Measurements from ENCODE around the gene BARHL2. TPM values are rescaled to one million over a fixed set of nuclear protein-coding genes. Genes with fewer than 3 reads are reported as not detected.

Gene BARHL2
- total and polyA plus RNA-seq, 11 donors = not detected

DNA sequence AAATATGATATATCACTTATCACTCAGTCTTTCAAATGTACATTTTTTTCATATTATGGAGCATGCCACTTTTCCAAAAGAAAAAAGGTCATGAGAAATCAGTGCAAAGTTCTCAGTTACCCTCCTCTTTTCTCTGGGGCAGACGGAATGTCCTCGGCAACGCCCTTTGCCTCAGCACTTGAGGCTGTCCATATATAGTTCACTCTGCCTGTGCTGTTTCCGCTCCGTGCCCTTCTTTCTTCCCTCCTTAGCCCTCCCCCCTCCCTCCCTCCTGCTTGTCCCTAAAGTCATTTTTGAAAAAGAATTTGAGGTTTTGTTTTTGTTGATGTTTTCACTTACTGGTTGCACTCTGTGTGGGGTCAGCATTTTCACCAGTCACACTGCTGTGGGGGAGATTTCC, 5.4 kb downstream of the BARHL2 start:
- 3 to 14% (median 11%) methylated on average over 5 of the region's 5 CpGs for WGBS, 4 donors
- DNase-seq = no peak
- intact Hi-C loops (cut with DNase I) = loop anchor here in 1 of 10 donors (10.0 kb wide), 1 partner anchor 143 kb away; no protein-coding TSS in a partner anchor
- peaks cover 0 to 28% (median 6%) of the 10 kb centered on the region in 12 donors for H3K4me1 ChIP-seq
- H3K9me3 ChIP-seq = no peaks in the 10 kb centered on the region
- H3K4me3 ChIP-seq = no peak overlapping the region
- H3K27ac ChIP-seq = no peak overlapping the region
- no peak for TF ChIP-seq POLR2A (IDR thresholded peaks at IDR 0.05)
- no peak for ATAC-seq
- peaks cover 57 to 100% (median 97%) of the 10 kb centered on the region in 9 donors for H3K27me3 ChIP-seq
- no peaks in the 10 kb centered on the region for H3K36me3 ChIP-seq

DNA sequence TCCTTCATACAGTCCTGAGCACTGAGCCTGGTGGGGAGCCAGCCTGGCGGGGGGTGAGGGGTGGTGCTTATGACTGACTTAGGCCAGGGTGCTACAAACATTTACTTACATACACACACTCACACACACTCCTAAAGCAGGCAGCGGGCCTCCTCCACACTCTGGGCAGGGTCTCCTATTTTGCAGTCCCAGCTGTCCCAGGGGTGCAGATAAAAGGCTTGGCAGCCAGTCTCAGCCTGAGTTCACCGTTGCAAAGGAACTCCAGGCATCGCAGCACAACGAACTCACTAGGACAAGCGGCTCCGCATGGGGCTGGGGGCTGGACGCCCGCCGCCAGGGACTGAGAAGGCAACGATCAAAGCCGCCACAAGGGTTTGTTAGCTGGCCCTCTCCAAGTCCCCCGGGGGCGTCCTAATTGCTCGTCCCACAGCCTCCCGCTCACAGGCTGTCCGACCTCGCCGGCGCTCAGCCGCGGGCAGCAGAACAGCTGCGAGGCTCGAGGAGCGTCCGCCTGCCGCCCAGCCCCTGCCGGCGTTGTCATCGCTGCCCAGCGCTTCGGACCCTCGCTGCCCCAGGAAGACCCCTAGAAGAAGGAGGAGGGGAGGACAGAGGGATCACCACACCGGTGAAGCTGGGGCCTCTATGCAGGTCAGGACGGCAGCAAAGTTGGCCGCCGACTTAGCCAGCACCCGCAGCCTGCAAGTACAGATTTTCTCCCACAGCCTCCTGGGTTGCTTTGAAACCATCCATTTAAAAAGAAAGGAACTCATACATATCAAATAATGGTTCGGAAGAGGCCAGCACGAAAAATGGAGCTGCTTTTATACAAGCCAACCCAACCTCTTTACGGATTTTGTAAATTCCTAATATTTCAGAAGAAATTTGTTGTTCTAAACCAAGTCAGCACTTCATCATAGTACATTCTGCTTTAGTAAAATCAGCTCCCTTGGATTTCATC, 6.2 kb downstream of the BARHL2 start:
- H3K4me3 ChIP-seq = no peak overlapping the region
- no peaks in the 10 kb centered on the region for H3K9me3 ChIP-seq
- H3K4me1 ChIP-seq = peaks cover 0 to 29% (median 9%) of the 10 kb centered on the region in 12 donors
- TF ChIP-seq, protein P1, sequence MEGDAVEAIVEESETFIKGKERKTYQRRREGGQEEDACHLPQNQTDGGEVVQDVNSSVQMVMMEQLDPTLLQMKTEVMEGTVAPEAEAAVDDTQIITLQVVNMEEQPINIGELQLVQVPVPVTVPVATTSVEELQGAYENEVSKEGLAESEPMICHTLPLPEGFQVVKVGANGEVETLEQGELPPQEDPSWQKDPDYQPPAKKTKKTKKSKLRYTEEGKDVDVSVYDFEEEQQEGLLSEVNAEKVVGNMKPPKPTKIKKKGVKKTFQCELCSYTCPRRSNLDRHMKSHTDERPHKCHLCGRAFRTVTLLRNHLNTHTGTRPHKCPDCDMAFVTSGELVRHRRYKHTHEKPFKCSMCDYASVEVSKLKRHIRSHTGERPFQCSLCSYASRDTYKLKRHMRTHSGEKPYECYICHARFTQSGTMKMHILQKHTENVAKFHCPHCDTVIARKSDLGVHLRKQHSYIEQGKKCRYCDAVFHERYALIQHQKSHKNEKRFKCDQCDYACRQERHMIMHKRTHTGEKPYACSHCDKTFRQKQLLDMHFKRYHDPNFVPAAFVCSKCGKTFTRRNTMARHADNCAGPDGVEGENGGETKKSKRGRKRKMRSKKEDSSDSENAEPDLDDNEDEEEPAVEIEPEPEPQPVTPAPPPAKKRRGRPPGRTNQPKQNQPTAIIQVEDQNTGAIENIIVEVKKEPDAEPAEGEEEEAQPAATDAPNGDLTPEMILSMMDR (IDR thresholded peaks at IDR 0.05) = no peak
- no peak for TF ChIP-seq POLR2A (IDR thresholded peaks at IDR 0.05)
- intact Hi-C loops (cut with DNase I) = loop anchor here in 1 of 10 donors (10.0 kb wide), 1 partner anchor 144 kb away; no protein-coding TSS in a partner anchor
- DNase-seq (no peak), ATAC-seq (no peak)
- 3 to 4% (median 4%) methylated on average over 40 to 41 of the region's 41 CpGs for WGBS, 4 donors
- peaks cover 63 to 100% (median 97%) of the 10 kb centered on the region in 9 donors for H3K27me3 ChIP-seq
- no peaks in the 10 kb centered on the region for H3K36me3 ChIP-seq
- H3K27ac ChIP-seq = no peak overlapping the region

DNA sequence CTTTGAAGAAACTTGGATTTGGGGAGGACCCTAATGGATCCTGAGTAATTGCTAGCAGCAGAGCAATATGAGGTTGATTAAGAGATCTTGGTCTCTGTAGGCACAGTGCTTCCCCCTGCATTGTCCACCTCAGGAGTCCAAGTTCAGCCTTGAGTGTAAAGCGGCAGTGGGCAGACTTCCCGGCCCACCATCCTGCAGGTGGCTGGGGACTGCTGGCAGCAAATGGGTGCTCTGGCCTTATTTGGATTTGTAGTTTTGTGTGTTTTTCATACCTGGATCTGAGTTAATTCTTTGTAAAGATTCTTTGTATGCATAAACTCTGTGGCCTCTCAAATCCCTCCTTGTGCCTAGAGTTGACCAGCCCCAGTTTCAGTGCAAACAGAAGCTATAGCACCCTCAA, 7.6 kb downstream of the BARHL2 start:
- DNase-seq = no peak
- 23 to 47% (median 36%) methylated on average over 2 of the region's 2 CpGs for WGBS, 4 donors
- no peak for ATAC-seq
- TF ChIP-seq, protein P1 (IDR thresholded peaks at IDR 0.05) = no peak
- no peak for TF ChIP-seq POLR2A (IDR thresholded peaks at IDR 0.05)
- intact Hi-C loops (cut with DNase I) = no loop called here
- H3K27me3 ChIP-seq = peaks cover 67 to 100% (median 97%) of the 10 kb centered on the region in 9 donors
- no peak overlapping the region for H3K27ac ChIP-seq
- no peaks in the 10 kb centered on the region for H3K9me3 ChIP-seq
- no peak overlapping the region for H3K4me3 ChIP-seq
- H3K36me3 ChIP-seq = no peaks in the 10 kb centered on the region
- H3K4me1 ChIP-seq = peaks cover 0 to 29% (median 9%) of the 10 kb centered on the region in 12 donors

DNA sequence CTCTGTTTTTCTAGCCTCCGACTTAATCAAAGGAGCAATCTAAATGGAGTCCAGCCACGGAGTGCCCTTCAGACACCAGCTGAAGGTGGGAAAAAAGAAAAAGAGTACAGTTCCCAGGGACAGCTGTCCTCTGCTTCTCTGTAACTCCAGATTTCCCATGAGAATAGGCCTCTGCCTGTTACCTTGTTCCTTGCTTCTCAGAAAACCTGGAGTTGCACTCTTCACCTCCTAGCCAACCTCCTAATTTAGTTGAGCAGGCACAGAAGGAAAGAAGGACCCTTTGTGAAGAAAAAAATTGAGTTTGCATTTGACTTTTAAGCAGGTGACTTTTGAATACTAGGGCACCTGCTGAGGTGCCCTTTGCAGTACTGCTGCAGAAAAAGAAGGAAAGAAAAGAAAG, 8.3 kb downstream of the BARHL2 start:
- 16 to 19% (median 16%) methylated on average over 2 of the region's 2 CpGs for WGBS, 4 donors
- intact Hi-C loops (cut with DNase I) = no loop called here
- no peak overlapping the region for H3K27ac ChIP-seq
- no peak for ATAC-seq
- no peak for DNase-seq
- peaks cover 61 to 100% (median 97%) of the 10 kb centered on the region in 9 donors for H3K27me3 ChIP-seq
- no peak for TF ChIP-seq POLR2A (IDR thresholded peaks at IDR 0.05)
- TF ChIP-seq, protein P1 (IDR thresholded peaks at IDR 0.05) = no peak
- no peaks in the 10 kb centered on the region for H3K36me3 ChIP-seq
- H3K4me1 ChIP-seq = peaks cover 0 to 27% (median 9%) of the 10 kb centered on the region in 12 donors
- no peak overlapping the region for H3K4me3 ChIP-seq
- no peaks in the 10 kb centered on the region for H3K9me3 ChIP-seq

Measured in heart left ventricle (tissue), 16 donors.